HUDEP-2 (cell line): ENCODE measurements around the gene MARK1.

Experiments
- DNase-seq, 76 experiments: peaks; one replicate each; lab custom pipeline; 2025; ENCODE audit not compliant: unreplicated experiment in 76 of 76; lab: John Stamatoyannopoulos, UW

The MARK1 gene

GRCh38 chr1:220528679-220529501, 954 bp downstream of the MARK1 start:
- DNase-seq: no peak

- no peak for DNase-seq
These were observed 1.6 kb downstream of the MARK1 start for GRCh38 chr1:220529521-220530020.

- no peak for DNase-seq
These were observed 5.7 kb downstream of the MARK1 start for GRCh38 chr1:220533504-220534109.

GRCh38 chr1:220544901-220545303, 17.0 kb downstream of the MARK1 start:
- peak in 6 of 76 experiments; percentile 3 to 20 (median 8) for DNase-seq

GRCh38 chr1:220550811-220551399, 23.0 kb downstream of the MARK1 start:
- no peak for DNase-seq

GRCh38 chr1:220551718-220552117, 23.8 kb downstream of the MARK1 start:
- no peak for DNase-seq

- no peak for DNase-seq
These were observed 24.8 kb downstream of the MARK1 start for GRCh38 chr1:220552672-220553260.

- DNase-seq: no peak
These were observed 28.7 kb downstream of the MARK1 start for GRCh38 chr1:220556641-220557040.

- DNase-seq: no peak
These were observed 35.6 kb downstream of the MARK1 start for GRCh38 chr1:220563564-220563963.

- DNase-seq: no peak
These were observed 36.3 kb downstream of the MARK1 start for GRCh38 chr1:220564216-220564615.

- DNase-seq: no peak
These were observed 37.7 kb downstream of the MARK1 start for GRCh38 chr1:220565670-220566069.

GRCh38 chr1:220566869-220567268, 38.9 kb downstream of the MARK1 start:
- no peak for DNase-seq

- DNase-seq: no peak
These were observed 44.5 kb downstream of the MARK1 start for GRCh38 chr1:220572416-220572815.

- DNase-seq: no peak
These were observed 45.9 kb downstream of the MARK1 start for GRCh38 chr1:220573836-220574235.

- no peak for DNase-seq
These were observed 48.0 kb downstream of the MARK1 start for GRCh38 chr1:220575718-220576497.

- no peak for DNase-seq
These were observed 50.0 kb downstream of the MARK1 start for GRCh38 chr1:220577926-220578325.

GRCh38 chr1:220579317-220579716, 51.4 kb downstream of the MARK1 start:
- DNase-seq: no peak

GRCh38 chr1:220592714-220593113, 64.8 kb downstream of the MARK1 start:
- DNase-seq: no peak

- no peak for DNase-seq
These were observed 66.4 kb downstream of the MARK1 start for GRCh38 chr1:220594356-220594755.

GRCh38 chr1:220595179-220595578, 67.2 kb downstream of the MARK1 start:
- no peak for DNase-seq

GRCh38 chr1:220604926-220605325, 77.0 kb downstream of the MARK1 start:
- DNase-seq: no peak
